GM12878 (cell line): ENCODE measurements around the gene ZNF513. TPM values are rescaled to one million over a fixed set of nuclear protein-coding genes. Genes with fewer than 3 reads are reported as not detected.

Experiments
- ATF3 ChIP-seq: IDR thresholded peaks from 2 replicates; pipeline ENCODE4 v1.6.1; 2011; ENCODE audit warnings: low read depth, mild to moderate bottlenecking, low read length, moderate library complexity, borderline replicate concordance; ENCODE audit errors: extremely low read depth
- BRCA1 ChIP-seq: IDR thresholded peaks from 2 replicates; pipeline ENCODE4 v1.6.1; 2011; ENCODE audit warnings: low read depth, low read length, improper control_type of control experiment
- CHD1 ChIP-seq: IDR thresholded peaks from 2 replicates; pipeline ENCODE4 v1.6.1; 2012; ENCODE audit warnings: low read depth, low read length, improper control_type of control experiment
- CREM ChIP-seq: IDR thresholded peaks from 2 replicates; pipeline ENCODE4 v1.6.1; 2014; ENCODE audit warnings: antibody characterized with exemption, low read depth
- E2F8 ChIP-seq: fragments of 450-650 bp; IDR thresholded peaks from 2 replicates; pipeline ENCODE4 v1.6.1; 2018; ENCODE audit warnings: mild to moderate bottlenecking, low read depth, moderate library complexity; ENCODE audit not compliant: partially characterized antibody
- EZH2 ChIP-seq: IDR thresholded peaks from 2 replicates; pipeline ENCODE4 v1.6.1; 2012; ENCODE audit warnings: low read depth, mild to moderate bottlenecking, control low read depth, inconsistent platforms, low read length, borderline replicate concordance; ENCODE audit not compliant: control insufficient read depth
- FOS ChIP-seq: IDR thresholded peaks from 3 replicates; pipeline ENCODE4 v1.6.1; 2011; ENCODE audit warnings: borderline replicate concordance; ENCODE audit not compliant: insufficient read length; ENCODE audit errors: extremely low read depth
- HCFC1 ChIP-seq: fragments of 150-350 bp; IDR thresholded peaks from 2 replicates; pipeline ENCODE4 v1.6.1; 2014; ENCODE audit warnings: low read length
- HSF1 ChIP-seq: fragments of 150-350 bp; IDR thresholded peaks from 2 replicates; pipeline ENCODE4 v1.6.1; 2014; ENCODE audit warnings: mild to moderate bottlenecking, low read depth, low read length
- MEF2A ChIP-seq: IDR thresholded peaks from 2 replicates; pipeline ENCODE4 v1.6.1; 2011; ENCODE audit warnings: low read depth, mild to moderate bottlenecking, low read length, moderate library complexity; ENCODE audit not compliant: insufficient read depth
- MEF2B ChIP-seq: fragments of 450-650 bp; IDR thresholded peaks from 2 replicates; pipeline ENCODE4 v1.6.1; 2018; ENCODE audit warnings: mild to moderate bottlenecking, moderate library complexity; ENCODE audit not compliant: partially characterized antibody, poor library complexity, severe bottlenecking
- MTA2 ChIP-seq: fragments of 450-650 bp; IDR thresholded peaks from 2 replicates; pipeline ENCODE4 v1.6.1; 2016; ENCODE audit warnings: low read depth, mild to moderate bottlenecking, moderate library complexity
- MYC ChIP-seq: IDR thresholded peaks from 2 replicates; pipeline ENCODE4 v1.6.1; 2011; ENCODE audit warnings: mild to moderate bottlenecking, low read length, moderate library complexity, inconsistent platforms; ENCODE audit not compliant: insufficient read depth, insufficient replicate concordance, insufficient read length, severe bottlenecking
- NR2C2 ChIP-seq: IDR thresholded peaks from 2 replicates; pipeline ENCODE4 v1.6.1; 2011; ENCODE audit warnings: borderline replicate concordance, low read depth; ENCODE audit not compliant: control insufficient read depth, insufficient read length
- RFX5 ChIP-seq: IDR thresholded peaks from 2 replicates; pipeline ENCODE4 v1.6.1; 2011; ENCODE audit warnings: low read depth, low read length, improper control_type of control experiment
- RUNX3 ChIP-seq: IDR thresholded peaks from 2 replicates; pipeline ENCODE4 v1.6.1; 2012; ENCODE audit warnings: low read length, inconsistent platforms
- SMARCA5 ChIP-seq: fragments of 450-650 bp; IDR thresholded peaks from 2 replicates; pipeline ENCODE4 v1.6.1; 2017; ENCODE audit warnings: mild to moderate bottlenecking
- TCF3 ChIP-seq: IDR thresholded peaks from 2 replicates; pipeline ENCODE4 v1.6.1; 2012; ENCODE audit warnings: low read depth, mild to moderate bottlenecking, low read length, borderline replicate concordance; ENCODE audit not compliant: insufficient read depth
- ZNF24 ChIP-seq: fragments of 450-650 bp; IDR thresholded peaks from 2 replicates; pipeline ENCODE4 v1.6.1; 2017; ENCODE audit warnings: antibody characterized with exemption, mild to moderate bottlenecking
- ZNF622 ChIP-seq: fragments of 450-650 bp; IDR thresholded peaks from 2 replicates; pipeline ENCODE4 v1.6.1; 2017; ENCODE audit warnings: mild to moderate bottlenecking, inconsistent platforms
- ZNF687 ChIP-seq: fragments of 450-650 bp; IDR thresholded peaks from 2 replicates; pipeline ENCODE4 v1.6.1; 2017; ENCODE audit warnings: mild to moderate bottlenecking, moderate library complexity
- ZSCAN29 ChIP-seq: fragments of 450-650 bp; IDR thresholded peaks from 2 replicates; pipeline ENCODE4 v1.6.1; 2017; ENCODE audit warnings: mild to moderate bottlenecking, moderate library complexity
- polyA plus RNA-seq, 11 experiments: library from polyadenylated mRNA; depleted of rRNA in 4 of 11; unstranded in 6 of 11; stranded (reverse) in 5 of 11; fragments of >200 nt; fragmentation: Nextera tagmentation in 4 of 11; fragmentation: Illumina TruSeq in 1 of 11; extraction: Ambion mirVana in 4 of 11; extraction: Trizol in 1 of 11; gene quantifications; 1 replicate in 1 of 11; 2 replicates in 10 of 11; pipeline versions ENCODE4 v1.2.1 to v1.2.3, GENCODE V29; 2011 to 2016; ENCODE audit warnings: inconsistent platforms in 2 of 11, missing spikeins in 2 of 11, low read depth in 1 of 11
- total RNA-seq, 4 experiments: library from RNA; depleted of rRNA in 3 of 4; stranded (reverse); fragments of >200 nt in 3 of 4; fragmentation: Illumina TruSeq in 1 of 4; extraction: Trizol in 1 of 4; gene quantifications; 2 replicates each; pipeline versions ENCODE4 v1.2.1 to v1.2.3, GENCODE V29; 2013 to 2021

The ZNF513 gene
- total and polyA plus RNA-seq, 10 of the 15 experiments (the other 5 are each of a cell fraction or from before 2014, with no cell fraction given) = 0.06 to 16.4 (median 5.6) TPM

GRCh38 chr2:27370026-27370815, 10.3 kb downstream of the ZNF513 start, which contains the start of the genes EIF2B4 and SNX17 (continued):
- TF ChIP-seq ZNF687 (no peak), RUNX3 (peak; percentile 80), ZNF24 (no peak), MEF2B (no peak), TCF3 (peak; percentile 99), HSF1 (no peak), MEF2A (0 out of 2 replicates have a peak, but pooled peaks have one; percentile 59), ZSCAN29 (peak; percentile 88), HCFC1 (peak; percentile 99), CREM (peak; percentile 97), SMARCA5 (peak; percentile 97), RFX5 (0 out of 2 replicates have a peak, but pooled peaks have one; percentile 36), EZH2 (no peak), BRCA1 (no peak), NR2C2 (no peak), E2F8 (no peak), ATF3 (no peak), MTA2 (no peak), MYC (no peak), FOS (no peak), CHD1 (no peak), ZNF622 (no peak)
